Body of pancreas (tissue), 4 donors: Measurements from ENCODE around the gene CPLX1. TPM values are rescaled to one million over a fixed set of nuclear protein-coding genes. Genes with fewer than 3 reads are reported as not detected.
"Not testable (repeated sequence)": the region's sequence is repeated elsewhere in the genome, so short reads cannot be mapped to it uniquely, and the experiment has no call there.

Source experiments
- ATAC-seq: fragments of 150-250 bp; one replicate; pipeline ENCODE4 v1.9.1; 2016
- DNase-seq, 4 donors: peaks; one replicate each; pipeline ENCODE4 v3.0.0-alpha.2; 2019
- H3K27ac ChIP-seq, 4 donors: fragments of 200-600 bp; sonication (generic); 1 replicate in 3 of 4; 2 replicates in 1 of 4; pipeline versions ENCODE4 v1.5.1 to v1.6.1; 2016 to 2019; ENCODE audit warnings: mild to moderate bottlenecking in 1 of 4, mixed read lengths in 1 of 4, moderate library complexity in 1 of 4
- H3K27me3 ChIP-seq, 2 donors: fragments of 200-600 bp; sonication (generic); one replicate each; pipeline ENCODE4 v1.6.0; 2016; ENCODE audit warnings: mild to moderate bottlenecking in 1 of 2
- H3K36me3 ChIP-seq, 2 donors: fragments of 200-600 bp; sonication (generic); replicated peaks in 1 of 2; 2 replicates each; pipeline ENCODE4 v1.5.1; 2016; ENCODE audit warnings: low read depth in 2 of 2; ENCODE audit not compliant: insufficient read depth in 1 of 2
- H3K4me1 ChIP-seq: fragments of 200-600 bp; sonication (generic); one replicate; pipeline ENCODE4 v1.6.0; 2016
- H3K4me3 ChIP-seq, 2 donors: fragments of 200-600 bp; sonication (generic); 1 replicate in 1 of 2; 2 replicates in 1 of 2; pipeline ENCODE4 v1.5.1; 2016 to 2019
- H3K9me3 ChIP-seq, 3 donors: fragments of 200-600 bp; sonication (generic); 1 replicate in 2 of 3; 2 replicates in 1 of 3; pipeline ENCODE4 v1.5.1; 2016
- CTCF ChIP-seq, 7 experiments: fragments of 450-650 bp in 4 of 7; fragments of 200-600 bp in 3 of 7; sonication (generic) in 3 of 7; IDR thresholded peaks; one replicate each; pipeline ENCODE4 v1.5.1; 2016 to 2019; ENCODE audit warnings: antibody characterized with exemption in 7 of 7
- POLR2A ChIP-seq, 3 donors: fragments of 450-650 bp; IDR thresholded peaks; one replicate each; pipeline ENCODE4 v1.6.1; 2016; ENCODE audit warnings: antibody characterized with exemption in 3 of 3, mild to moderate bottlenecking in 2 of 3
- WGBS, 2 donors: methylation state at CpG; one replicate each; pipeline ENCODE4 v1.1.5; 2017; 5-methylcytosine and 5-hydroxymethylcytosine counted together
- intact Hi-C: fragments of 100-400 bp; cut with DNase I; formaldehyde crosslinking; loops from one replicate; pipeline ENCODE4 v1.15.1; 2023
- total RNA-seq, 2 donors: library from RNA; depleted of rRNA; stranded (reverse); fragments of >200 nt; gene quantifications; one replicate each; pipeline ENCODE4 v1.1.0, GENCODE V29; 2016

CPLX1 gene
- total RNA-seq, 2 donors from 2014 or later = 0.52 to 2.0 TPM

- TF ChIP-seq POLR2A (IDR thresholded peaks at IDR 0.05) (no peak), CTCF (IDR thresholded peaks at IDR 0.05) (no peak)
- peaks cover 0 to 75% (median 0%) of the 10 kb centered on the region in 3 donors for H3K9me3 ChIP-seq
- 96 to 98% methylated on average over 14 of the region's 14 CpGs for WGBS, 2 donors
- peaks cover 9 to 20% of the 10 kb centered on the region in 2 donors for H3K36me3 ChIP-seq
- no peak overlapping the region for H3K27ac ChIP-seq
- H3K4me3 ChIP-seq = no peak overlapping the region
- no peaks in the 10 kb centered on the region for H3K4me1 ChIP-seq
- H3K27me3 ChIP-seq = no peaks in the 10 kb centered on the region
- ATAC-seq = no peak
- DNase-seq = no peak
- intact Hi-C loops = no loop called here
These were observed 64.2 kb downstream of the CPLX1 start for GRCh38 chr4:761739-762138.

- TF ChIP-seq POLR2A (IDR thresholded peaks at IDR 0.05) = no peak
- no peak for TF ChIP-seq CTCF (IDR thresholded peaks at IDR 0.05)
- no peak for ATAC-seq
These were observed 64.8 kb downstream of the CPLX1 start for GRCh38 chr4:761086-761485.

GRCh38 chr4:760616-761015 lies 65.3 kb downstream of the CPLX1 start:
- WGBS, 2 donors = 92 to 95% methylated on average over 20 to 21 of the region's 21 CpGs
- Histone ChIP-seq H3K27ac (no peak overlapping the region), H3K36me3 (peaks cover 6 to 9% of the 10 kb centered on the region in 2 donors), H3K27me3 (no peaks in the 10 kb centered on the region), H3K4me1 (no peaks in the 10 kb centered on the region), H3K4me3 (no peak overlapping the region), H3K9me3 (peaks cover 0 to 68% (median 0%) of the 10 kb centered on the region in 3 donors)
- TF ChIP-seq POLR2A (IDR thresholded peaks at IDR 0.05) (no peak), CTCF (IDR thresholded peaks at IDR 0.05) (no peak)
- ATAC-seq = no peak
- intact Hi-C loops = no loop called here
- no peak for DNase-seq

More at GRCh38 chr4:761086-761485, 64.8 kb downstream of the CPLX1 start:
- Histone ChIP-seq H3K4me3 (no peak overlapping the region), H3K27ac (no peak overlapping the region), H3K27me3 (no peaks in the 10 kb centered on the region), H3K9me3 (peaks cover 0 to 72% (median 0%) of the 10 kb centered on the region in 3 donors), H3K36me3 (peaks cover 6 to 14% of the 10 kb centered on the region in 2 donors), H3K4me1 (no peaks in the 10 kb centered on the region)
- WGBS, 2 donors = 93 to 96% methylated on average over 14 of the region's 14 CpGs
- intact Hi-C loops = no loop called here
- DNase-seq = no peak

- H3K27ac ChIP-seq, H3K4me3 ChIP-seq, H3K27me3 ChIP-seq, ATAC-seq, intact Hi-C loops, H3K36me3 ChIP-seq, H3K4me1 ChIP-seq, DNase-seq: not testable (repeated sequence)
- 77 to 81% methylated on average over 6 to 15 of the region's 24 CpGs for WGBS, 2 donors
- H3K9me3 ChIP-seq = peaks cover 0 to 68% (median 0%) of the 10 kb centered on the region in 3 donors
These were observed 66.1 kb downstream of the CPLX1 start for GRCh38 chr4:759810-760209.

- Histone ChIP-seq H3K36me3 (peaks cover 7% of the 10 kb centered on the region in 2 donors), H3K9me3 (peaks cover 0 to 68% (median 0%) of the 10 kb centered on the region in 3 donors), H3K4me3 (no peak overlapping the region), H3K4me1 (no peaks in the 10 kb centered on the region), H3K27ac (no peak overlapping the region), H3K27me3 (no peaks in the 10 kb centered on the region)
- no peak for DNase-seq
- intact Hi-C loops = no loop called here
- no peak for ATAC-seq
- no peak for TF ChIP-seq CTCF (IDR thresholded peaks at IDR 0.05)
- TF ChIP-seq POLR2A (IDR thresholded peaks at IDR 0.05) = no peak
- 90 to 94% methylated on average over 13 to 15 of the region's 20 CpGs for WGBS, 2 donors
These were observed 68.8 kb downstream of the CPLX1 start for GRCh38 chr4:757111-757510.
